DND-41 (cell line): Measurements from ENCODE around the gene THSD4.

Experiments
- EZH2 ChIP-seq: IDR thresholded peaks from 3 replicates; pipeline ENCODE4 v1.6.1; 2012; ENCODE audit warnings: borderline replicate concordance, low read depth, mild to moderate bottlenecking, moderate library complexity, low read length, inconsistent platforms; ENCODE audit not compliant: severe bottlenecking
- TF ChIP-seq, protein P1 (sequence below): IDR thresholded peaks from 2 replicates; pipeline ENCODE4 v1.5.1; 2012; ENCODE audit warnings: borderline replicate concordance, low read length, moderate library complexity, mild to moderate bottlenecking; ENCODE audit not compliant: poor library complexity, severe bottlenecking; ENCODE audit errors: extremely low read depth

DNA sequence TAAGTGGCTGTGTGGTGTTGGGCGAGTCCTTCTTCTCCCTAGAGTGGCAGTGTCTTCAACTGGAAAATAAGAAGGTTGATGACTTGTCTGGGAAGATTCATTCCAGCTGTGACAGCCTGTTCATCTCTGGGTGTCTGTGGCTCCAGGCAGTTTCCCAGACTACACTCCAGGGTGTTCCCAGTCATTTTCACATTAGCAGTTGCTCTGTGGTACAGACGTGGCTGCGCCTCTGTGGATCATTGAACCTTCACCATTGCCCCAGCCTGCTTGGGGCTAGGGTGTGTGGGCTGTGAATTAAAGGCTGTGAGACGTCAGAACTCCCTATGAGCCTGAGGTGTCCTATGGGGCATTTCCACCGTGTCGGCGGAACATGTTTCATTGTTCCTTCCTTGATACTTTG lies 455.5 kb downstream of the THSD4 start:
- TF ChIP-seq, protein P1, sequence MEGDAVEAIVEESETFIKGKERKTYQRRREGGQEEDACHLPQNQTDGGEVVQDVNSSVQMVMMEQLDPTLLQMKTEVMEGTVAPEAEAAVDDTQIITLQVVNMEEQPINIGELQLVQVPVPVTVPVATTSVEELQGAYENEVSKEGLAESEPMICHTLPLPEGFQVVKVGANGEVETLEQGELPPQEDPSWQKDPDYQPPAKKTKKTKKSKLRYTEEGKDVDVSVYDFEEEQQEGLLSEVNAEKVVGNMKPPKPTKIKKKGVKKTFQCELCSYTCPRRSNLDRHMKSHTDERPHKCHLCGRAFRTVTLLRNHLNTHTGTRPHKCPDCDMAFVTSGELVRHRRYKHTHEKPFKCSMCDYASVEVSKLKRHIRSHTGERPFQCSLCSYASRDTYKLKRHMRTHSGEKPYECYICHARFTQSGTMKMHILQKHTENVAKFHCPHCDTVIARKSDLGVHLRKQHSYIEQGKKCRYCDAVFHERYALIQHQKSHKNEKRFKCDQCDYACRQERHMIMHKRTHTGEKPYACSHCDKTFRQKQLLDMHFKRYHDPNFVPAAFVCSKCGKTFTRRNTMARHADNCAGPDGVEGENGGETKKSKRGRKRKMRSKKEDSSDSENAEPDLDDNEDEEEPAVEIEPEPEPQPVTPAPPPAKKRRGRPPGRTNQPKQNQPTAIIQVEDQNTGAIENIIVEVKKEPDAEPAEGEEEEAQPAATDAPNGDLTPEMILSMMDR: no peak
- TF ChIP-seq EZH2: no peak
